ENCODE data around the gene CCDC127. TPM values are rescaled to one million over a fixed set of nuclear protein-coding genes. Genes with fewer than 3 reads are reported as not detected.

Gene CCDC127
- total RNA-seq, 2 experiments from 2014 or later, result 5.6 to 6.5 TPM

GRCh38 chr5:188488-189481 lies 29.2 kb downstream of the CCDC127 start:
- ChIA-PET CTCF (interaction anchor here (0.5 to 1.7 kb wide), 20 partner anchors 10 to 1383 kb away, joined by 3 to 22 read pairs (median 4); partner anchors contain the start of genes CCDC127, PDCD6 and SDHA), POLR2A (interaction anchor here (1.1 to 1.5 kb wide), 2 partner anchors 30 to 133 kb away, joined by 3 to 11 read pairs; partner anchors contain the start of genes AHRR, CCDC127 and SDHA)
- no peaks in the 10 kb centered on the region for H3K9me3 Mint-ChIP-seq
- no peaks in the 10 kb centered on the region for H3K36me3 Mint-ChIP-seq (ENCODE audit: low read depth)
- no peak overlapping the region for H3K27ac Mint-ChIP-seq
- no peaks in the 10 kb centered on the region for H3K27me3 Mint-ChIP-seq
- H3K4me3 Mint-ChIP-seq, result no peak overlapping the region
- peak; percentile 90 for DNase-seq
- H3K4me1 Mint-ChIP-seq, result peaks cover 9% of the 10 kb centered on the region

GRCh38 chr5:187617-188451 lies 30.1 kb downstream of the CCDC127 start:
- H3K4me1 Mint-ChIP-seq, result peaks cover 9% of the 10 kb centered on the region
- ChIA-PET POLR2A (interaction anchor here (1.1 to 1.5 kb wide), 2 partner anchors 31 to 134 kb away, joined by 3 to 11 read pairs; partner anchors contain the start of genes AHRR, CCDC127 and SDHA), CTCF (interaction anchor here (0.5 to 1.7 kb wide), 19 partner anchors 9 to 1384 kb away, joined by 3 to 22 read pairs (median 4); partner anchors contain the start of genes CCDC127, PDCD6 and SDHA)
- no peaks in the 10 kb centered on the region for H3K27me3 Mint-ChIP-seq
- H3K9me3 Mint-ChIP-seq, result no peaks in the 10 kb centered on the region
- H3K27ac Mint-ChIP-seq, result no peak overlapping the region
- H3K4me3 Mint-ChIP-seq, result no peak overlapping the region
- H3K36me3 Mint-ChIP-seq (ENCODE audit: low read depth), result no peaks in the 10 kb centered on the region
- DNase-seq, result no peak

- Mint-ChIP-seq H3K4me3 (no peak overlapping the region), H3K27ac (no peak overlapping the region), H3K27me3 (no peaks in the 10 kb centered on the region), H3K9me3 (no peaks in the 10 kb centered on the region), H3K36me3 (ENCODE audit: low read depth) (no peaks in the 10 kb centered on the region), H3K4me1 (peaks cover 9% of the 10 kb centered on the region)
- POLR2A ChIA-PET, result no interaction called here
- CTCF ChIA-PET, result no interaction called here
- DNase-seq, result no peak
Measured at GRCh38 chr5:187042-187431, 30.9 kb downstream of the CCDC127 start.

GRCh38 chr5:186091-187041 lies 31.6 kb downstream of the CCDC127 start:
- CTCF ChIA-PET, result no interaction called here
- Mint-ChIP-seq H3K27me3 (no peaks in the 10 kb centered on the region), H3K36me3 (ENCODE audit: low read depth) (no peaks in the 10 kb centered on the region), H3K27ac (no peak overlapping the region), H3K4me3 (no peak overlapping the region), H3K9me3 (no peaks in the 10 kb centered on the region), H3K4me1 (peaks cover 9% of the 10 kb centered on the region)
- DNase-seq, result no peak
- POLR2A ChIA-PET, result no interaction called here

- Mint-ChIP-seq H3K9me3 (no peaks in the 10 kb centered on the region), H3K36me3 (ENCODE audit: low read depth) (no peaks in the 10 kb centered on the region), H3K27me3 (no peaks in the 10 kb centered on the region), H3K27ac (no peak overlapping the region), H3K4me3 (no peak overlapping the region), H3K4me1 (peaks cover 9% of the 10 kb centered on the region)
- ChIA-PET CTCF (no interaction called here), POLR2A (no interaction called here)
- DNase-seq, result no peak
Measured at GRCh38 chr5:185095-186070, 32.6 kb downstream of the CCDC127 start.

- ChIA-PET CTCF (no interaction called here), POLR2A (no interaction called here)
- no peaks in the 10 kb centered on the region for H3K36me3 Mint-ChIP-seq (ENCODE audit: low read depth)
- peaks cover 6% of the 10 kb centered on the region for H3K4me1 Mint-ChIP-seq
- no peak overlapping the region for H3K4me3 Mint-ChIP-seq
- DNase-seq, result no peak
- no peak overlapping the region for H3K27ac Mint-ChIP-seq
- no peaks in the 10 kb centered on the region for H3K9me3 Mint-ChIP-seq
- peaks cover 3% of the 10 kb centered on the region for H3K27me3 Mint-ChIP-seq
Measured at GRCh38 chr5:184471-184870, 33.5 kb downstream of the CCDC127 start.

GRCh38 chr5:182126-182525 lies 35.8 kb downstream of the CCDC127 start:
- no peak overlapping the region for H3K4me3 Mint-ChIP-seq
- H3K36me3 Mint-ChIP-seq (ENCODE audit: low read depth), result no peaks in the 10 kb centered on the region
- no peak for DNase-seq
- H3K27ac Mint-ChIP-seq, result no peak overlapping the region
- ChIA-PET POLR2A (no interaction called here), CTCF (no interaction called here)
- H3K9me3 Mint-ChIP-seq, result no peaks in the 10 kb centered on the region
- no peaks in the 10 kb centered on the region for H3K4me1 Mint-ChIP-seq
- H3K27me3 Mint-ChIP-seq, result peaks cover 5% of the 10 kb centered on the region

- Mint-ChIP-seq H3K27me3 (peaks cover 5% of the 10 kb centered on the region), H3K4me1 (no peaks in the 10 kb centered on the region), H3K36me3 (ENCODE audit: low read depth) (no peaks in the 10 kb centered on the region), H3K4me3 (no peak overlapping the region), H3K9me3 (no peaks in the 10 kb centered on the region), H3K27ac (no peak overlapping the region)
- no peak for DNase-seq
- ChIA-PET POLR2A (no interaction called here), CTCF (no interaction called here)
Measured at GRCh38 chr5:181566-181965, 36.4 kb downstream of the CCDC127 start.

- ChIA-PET POLR2A (no interaction called here), CTCF (no interaction called here)
- Mint-ChIP-seq H3K27me3 (peaks cover 5% of the 10 kb centered on the region), H3K9me3 (no peaks in the 10 kb centered on the region), H3K27ac (no peak overlapping the region), H3K36me3 (ENCODE audit: low read depth) (no peaks in the 10 kb centered on the region), H3K4me3 (no peak overlapping the region), H3K4me1 (no peaks in the 10 kb centered on the region)
- DNase-seq, result no peak
Measured at GRCh38 chr5:181160-181559, 36.8 kb downstream of the CCDC127 start.

- Mint-ChIP-seq H3K36me3 (ENCODE audit: low read depth) (no peaks in the 10 kb centered on the region), H3K27me3 (peaks cover 5% of the 10 kb centered on the region), H3K27ac (no peak overlapping the region), H3K4me1 (no peaks in the 10 kb centered on the region), H3K4me3 (no peak overlapping the region), H3K9me3 (no peaks in the 10 kb centered on the region)
- POLR2A ChIA-PET, result no interaction called here
- CTCF ChIA-PET, result no interaction called here
- DNase-seq, result no peak
Measured at GRCh38 chr5:180286-180918, 37.6 kb downstream of the CCDC127 start.

GRCh38 chr5:179401-179800 lies 38.6 kb downstream of the CCDC127 start:
- POLR2A ChIA-PET, result no interaction called here
- Mint-ChIP-seq H3K36me3 (ENCODE audit: low read depth) (no peaks in the 10 kb centered on the region), H3K27ac (no peak overlapping the region), H3K4me1 (no peaks in the 10 kb centered on the region), H3K9me3 (no peaks in the 10 kb centered on the region), H3K4me3 (no peak overlapping the region), H3K27me3 (peaks cover 5% of the 10 kb centered on the region)
- CTCF ChIA-PET, result interaction anchor here (1.3 kb wide), 1 partner anchor 9 kb away, joined by 8 read pairs; no protein-coding TSS in a partner anchor
- no peak for DNase-seq

All from activated CD4-positive, alpha-beta memory T cell treated with anti-CD3 and anti-CD28 coated beads, Interleukin-2, amount 10 ng/mL, durations not matched to agents 7 days and 5 days (primary cell).